ENCODE data around the gene KSR1. TPM values are rescaled to one million over a fixed set of nuclear protein-coding genes. Genes with fewer than 3 reads are reported as not detected.

Gene KSR1
- polyA plus RNA-seq, 1 of the 3 experiments (the other 2 are of a cell fraction): 7.5 TPM

DNA sequence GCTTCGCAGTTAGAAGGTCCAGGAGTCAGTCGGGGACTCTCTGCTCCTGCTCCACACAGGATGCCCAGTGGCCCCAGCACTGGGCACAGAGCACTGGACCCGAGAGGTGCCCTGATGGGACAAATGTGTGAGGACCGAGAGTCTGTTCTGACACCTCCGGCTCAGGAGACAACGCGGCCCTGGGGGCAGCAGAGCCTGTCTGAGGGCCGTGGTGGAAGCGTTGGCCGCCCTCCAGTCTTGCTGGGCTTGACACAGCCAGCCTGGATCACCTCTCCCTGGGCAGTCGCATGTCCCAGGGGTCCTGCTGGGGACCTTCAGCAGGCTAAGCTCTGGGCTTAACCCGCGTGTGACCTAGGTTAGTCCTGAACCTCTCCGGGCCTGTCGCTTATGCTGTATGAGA, 197.9 kb downstream of the KSR1 start:
- WGBS (ENCODE audit: low lambda C conversion rate): 91% methylated on average over 6 of the region's 15 CpGs
- H3K9me2 ChIP-seq: no peaks in the 10 kb centered on the region
- no peaks in the 10 kb centered on the region for H3F3A ChIP-seq (replicated peaks; ENCODE audit: insufficient read depth)
- peak overlapping the region; percentile 72; the same call in 1 of the 2 replicates for H2AFZ ChIP-seq (ENCODE audit: low read depth)
- H3K9me3 ChIP-seq: no peaks in the 10 kb centered on the region
- H3K9ac ChIP-seq: no peak overlapping the region
- no peaks in the 10 kb centered on the region for H3K36me3 ChIP-seq (replicated peaks in 1 of 2; ENCODE audit: control insufficient read depth in 1 of 2, insufficient read depth in 2 of 2, low read length in 1 of 2)
- H3K79me2 ChIP-seq (ENCODE audit: insufficient read depth): no peaks in the 10 kb centered on the region
- TF ChIP-seq MXI1 (IDR thresholded peaks at IDR 0.05; ENCODE audit: low read depth, low read length) (no peak), ELF1 (IDR thresholded peaks at IDR 0.05) (no peak), GABPA (IDR thresholded peaks at IDR 0.05; ENCODE audit: low read depth) (no peak), RFX5 (IDR thresholded peaks at IDR 0.05; ENCODE audit: low read length) (no peak), FOXM1 (IDR thresholded peaks at IDR 0.05; ENCODE audit: low read depth) (no peak), TAF1 (IDR thresholded peaks at IDR 0.05; ENCODE audit: borderline replicate concordance, low read depth, low read length) (no peak)
- TF ChIP-seq, protein P1, sequence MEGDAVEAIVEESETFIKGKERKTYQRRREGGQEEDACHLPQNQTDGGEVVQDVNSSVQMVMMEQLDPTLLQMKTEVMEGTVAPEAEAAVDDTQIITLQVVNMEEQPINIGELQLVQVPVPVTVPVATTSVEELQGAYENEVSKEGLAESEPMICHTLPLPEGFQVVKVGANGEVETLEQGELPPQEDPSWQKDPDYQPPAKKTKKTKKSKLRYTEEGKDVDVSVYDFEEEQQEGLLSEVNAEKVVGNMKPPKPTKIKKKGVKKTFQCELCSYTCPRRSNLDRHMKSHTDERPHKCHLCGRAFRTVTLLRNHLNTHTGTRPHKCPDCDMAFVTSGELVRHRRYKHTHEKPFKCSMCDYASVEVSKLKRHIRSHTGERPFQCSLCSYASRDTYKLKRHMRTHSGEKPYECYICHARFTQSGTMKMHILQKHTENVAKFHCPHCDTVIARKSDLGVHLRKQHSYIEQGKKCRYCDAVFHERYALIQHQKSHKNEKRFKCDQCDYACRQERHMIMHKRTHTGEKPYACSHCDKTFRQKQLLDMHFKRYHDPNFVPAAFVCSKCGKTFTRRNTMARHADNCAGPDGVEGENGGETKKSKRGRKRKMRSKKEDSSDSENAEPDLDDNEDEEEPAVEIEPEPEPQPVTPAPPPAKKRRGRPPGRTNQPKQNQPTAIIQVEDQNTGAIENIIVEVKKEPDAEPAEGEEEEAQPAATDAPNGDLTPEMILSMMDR (IDR thresholded peaks at IDR 0.05): no peak
- H3K4me3 ChIP-seq (ENCODE audit: low read depth in 2 of 2, low read length in 1 of 2): no peak overlapping the region
- no peaks in the 10 kb centered on the region; a peak in 1 of 4 replicates for H3K4me1 ChIP-seq (ENCODE audit: control insufficient read depth in 1 of 2, insufficient read depth in 2 of 2, low read depth in 1 of 2, low read length in 1 of 2)
- H3K27ac ChIP-seq (ENCODE audit: low read depth in 2 of 2, low read length in 1 of 2): no peak overlapping the region
- no peak for DNase-seq
- H3K4me2 ChIP-seq: no peak overlapping the region
- H3K27me3 ChIP-seq (ENCODE audit: insufficient read depth): no peaks in the 10 kb centered on the region
- POLR2A ChIA-PET: no interaction called here
- no peaks in the 10 kb centered on the region for H4K20me1 ChIP-seq (ENCODE audit: insufficient read depth)
- CTCF ChIA-PET: interaction anchor here (0.6 to 17.8 kb wide), 40 partner anchors 8 to 597 kb away, joined by 3 to 365 read pairs (median 6); partner anchors contain the start of gene LYRM9

DNA sequence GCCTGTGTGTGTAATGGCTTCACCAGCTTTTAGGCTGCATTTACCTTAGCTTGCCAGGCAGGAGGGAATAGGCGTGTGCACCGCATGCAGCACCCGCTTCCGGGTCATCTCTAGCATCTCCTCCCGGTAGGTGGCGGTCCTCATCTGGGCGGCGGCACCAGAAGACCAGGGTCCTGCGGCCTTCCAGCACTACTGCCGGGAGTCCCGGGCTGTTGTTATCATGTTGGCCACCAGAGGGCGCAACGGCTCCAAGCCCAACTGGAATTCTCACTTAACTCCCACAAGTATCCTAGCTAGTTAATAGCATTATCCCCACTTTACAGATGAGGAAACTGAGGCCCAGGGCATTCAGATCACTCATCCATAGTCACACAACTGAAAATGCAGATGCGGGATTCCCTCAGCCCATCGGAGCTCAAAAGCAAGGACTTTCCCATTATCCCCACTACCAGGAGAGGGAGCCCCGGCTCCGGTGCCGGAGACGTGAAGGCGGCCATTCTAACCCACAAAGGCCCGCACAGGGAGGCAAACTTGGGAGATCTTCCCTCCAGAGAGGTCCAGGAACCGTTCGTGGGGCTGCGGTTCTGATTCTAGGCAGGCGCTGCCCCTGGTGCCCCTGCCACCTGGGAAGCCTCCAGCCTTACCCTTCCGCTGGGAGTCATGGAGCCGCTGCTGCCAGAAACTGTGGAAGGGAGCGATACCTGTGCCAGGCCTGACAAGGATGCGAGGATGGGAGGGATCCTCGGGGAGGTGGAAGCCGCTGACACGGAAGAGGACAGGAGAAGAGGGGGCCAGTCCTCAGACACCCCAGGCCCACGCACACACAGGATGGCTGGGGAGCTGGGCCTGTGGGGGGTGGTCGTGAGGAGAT, 198.6 kb downstream of the KSR1 start:
- Histone ChIP-seq H3K27me3 (ENCODE audit: insufficient read depth) (no peaks in the 10 kb centered on the region), H3K79me2 (ENCODE audit: insufficient read depth) (no peaks in the 10 kb centered on the region), H3K27ac (ENCODE audit: low read depth in 2 of 2, low read length in 1 of 2) (no peak overlapping the region), H3K4me2 (no peak overlapping the region), H3K36me3 (replicated peaks in 1 of 2; ENCODE audit: control insufficient read depth in 1 of 2, insufficient read depth in 2 of 2, low read length in 1 of 2) (no peaks in the 10 kb centered on the region), H3K4me1 (ENCODE audit: control insufficient read depth in 1 of 2, insufficient read depth in 2 of 2, low read depth in 1 of 2, low read length in 1 of 2) (no peaks in the 10 kb centered on the region; a peak in 1 of 4 replicates), H3K4me3 (ENCODE audit: low read depth in 2 of 2, low read length in 1 of 2) (peak overlapping the region in 1 of 2 experiments; percentile 43; a peak in 1 of 4 replicates), H3K9me2 (no peaks in the 10 kb centered on the region), H3K9me3 (no peaks in the 10 kb centered on the region), H3K9ac (no peak overlapping the region), H4K20me1 (ENCODE audit: insufficient read depth) (no peaks in the 10 kb centered on the region), H2AFZ (ENCODE audit: low read depth) (peak overlapping the region; percentile 72; the same call in 1 of the 2 replicates), H3F3A (replicated peaks; ENCODE audit: insufficient read depth) (no peaks in the 10 kb centered on the region)
- POLR2A ChIA-PET: interaction anchor here (1.8 kb wide), 1 partner anchor 102 kb away, joined by 4 read pairs; no protein-coding TSS in a partner anchor
- peak; percentile 93 for DNase-seq
- 33% methylated on average over 19 of the region's 34 CpGs for WGBS (ENCODE audit: low lambda C conversion rate)
- CTCF ChIA-PET: interaction anchor here (0.6 to 17.8 kb wide), 52 partner anchors 9 to 597 kb away, joined by 3 to 365 read pairs (median 4); partner anchors contain the start of genes LGALS9 and LYRM9
- TF ChIP-seq, protein P2, sequence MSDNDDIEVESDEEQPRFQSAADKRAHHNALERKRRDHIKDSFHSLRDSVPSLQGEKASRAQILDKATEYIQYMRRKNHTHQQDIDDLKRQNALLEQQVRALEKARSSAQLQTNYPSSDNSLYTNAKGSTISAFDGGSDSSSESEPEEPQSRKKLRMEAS (IDR thresholded peaks at IDR 0.05; ENCODE audit: low read depth): no peak
- TF ChIP-seq EZH2phosphoT487 (IDR thresholded peaks at IDR 0.05; ENCODE audit: borderline replicate concordance, low read depth): no peak
- TF ChIP-seq JUND (IDR thresholded peaks at IDR 0.05): no peak
- TF ChIP-seq FOXJ3 (CRISPR knock-in tag; IDR thresholded peaks at IDR 0.05): no peak
- peak; percentile 60 for TF ChIP-seq ELF1 (IDR thresholded peaks at IDR 0.05)
- TF ChIP-seq TAF1 (IDR thresholded peaks at IDR 0.05; ENCODE audit: borderline replicate concordance, low read depth, low read length): no peak
- TF ChIP-seq, protein P3, sequence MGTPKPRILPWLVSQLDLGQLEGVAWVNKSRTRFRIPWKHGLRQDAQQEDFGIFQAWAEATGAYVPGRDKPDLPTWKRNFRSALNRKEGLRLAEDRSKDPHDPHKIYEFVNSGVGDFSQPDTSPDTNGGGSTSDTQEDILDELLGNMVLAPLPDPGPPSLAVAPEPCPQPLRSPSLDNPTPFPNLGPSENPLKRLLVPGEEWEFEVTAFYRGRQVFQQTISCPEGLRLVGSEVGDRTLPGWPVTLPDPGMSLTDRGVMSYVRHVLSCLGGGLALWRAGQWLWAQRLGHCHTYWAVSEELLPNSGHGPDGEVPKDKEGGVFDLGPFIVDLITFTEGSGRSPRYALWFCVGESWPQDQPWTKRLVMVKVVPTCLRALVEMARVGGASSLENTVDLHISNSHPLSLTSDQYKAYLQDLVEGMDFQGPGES (IDR thresholded peaks at IDR 0.05; ENCODE audit: low read depth, low read length): no peak
- TF ChIP-seq NRF1 (IDR thresholded peaks at IDR 0.05; ENCODE audit: low read depth, low read length): no peak
- peak; percentile 69; the same call in 1 of the 2 replicates for TF ChIP-seq SMC3 (IDR thresholded peaks at IDR 0.05; ENCODE audit: low read depth, low read length)
- 0 out of 2 replicates have a peak, but pooled peaks have one; percentile 22 for TF ChIP-seq GABPA (IDR thresholded peaks at IDR 0.05; ENCODE audit: low read depth)
- 0 out of 2 replicates have a peak, but pooled peaks have one; percentile 16 for TF ChIP-seq YY1 (IDR thresholded peaks at IDR 0.05; ENCODE audit: low read depth)
- no peak for TF ChIP-seq POLR2AphosphoS5 (IDR thresholded peaks at IDR 0.05; ENCODE audit: low read depth, low read length)
- TF ChIP-seq FOSL2 (IDR thresholded peaks at IDR 0.05; ENCODE audit: borderline replicate concordance, low read depth): no peak
- TF ChIP-seq TCF12 (IDR thresholded peaks at IDR 0.05): no peak
- no peak for TF ChIP-seq EP300 (IDR thresholded peaks at IDR 0.05; ENCODE audit: borderline replicate concordance in 1 of 2, low read depth in 1 of 2, low read length in 1 of 2)
- TF ChIP-seq RCOR1 (IDR thresholded peaks at IDR 0.05; ENCODE audit: low read length): no peak
- TF ChIP-seq CHD2 (IDR thresholded peaks at IDR 0.05; ENCODE audit: low read length, partially characterized antibody): no peak
- TF ChIP-seq FOXM1 (IDR thresholded peaks at IDR 0.05; ENCODE audit: low read depth): no peak
